IPS-15b (cell line): ENCODE results near the gene SEC31A.
"Not testable (repeated sequence)": the region's sequence is repeated elsewhere in the genome, so short reads cannot be mapped to it uniquely, and the experiment has no call there.

ENCODE experiments used
- H3K27me3 ChIP-seq: one replicate; pipeline ENCODE4 v1.6.1; 2013; ENCODE audit warnings: low read length; ENCODE audit not compliant: control insufficient read depth, insufficient read depth
- H3K36me3 ChIP-seq: one replicate; pipeline ENCODE4 v1.6.1; 2013; ENCODE audit warnings: low read length; ENCODE audit not compliant: control insufficient read depth, insufficient read depth
- H3K4me1 ChIP-seq: one replicate; pipeline ENCODE4 v1.6.1; 2013; ENCODE audit warnings: mild to moderate bottlenecking, low read length; ENCODE audit not compliant: control insufficient read depth, insufficient read depth
- H3K4me3 ChIP-seq: one replicate; pipeline ENCODE4 v1.5.1; 2013; ENCODE audit warnings: low read depth, low read length
- H3K9ac ChIP-seq: one replicate; pipeline ENCODE4 v1.6.1; 2013; ENCODE audit warnings: low read depth, mild to moderate bottlenecking, low read length
- H3K9me3 ChIP-seq: one replicate; pipeline ENCODE4 v1.6.1; 2013; ENCODE audit warnings: mild to moderate bottlenecking, low read length; ENCODE audit not compliant: control insufficient read depth, insufficient read depth

SEC31A gene

GRCh38 chr4:82820689-82821088 is 70.3 kb downstream of the SEC31A start:
- H3K36me3 ChIP-seq, result peaks cover 23% of the 10 kb centered on the region

GRCh38 chr4:82818664-82819662 is 72.0 kb downstream of the SEC31A start:
- H3K36me3 ChIP-seq, result peaks cover 23% of the 10 kb centered on the region
- H3K9ac ChIP-seq, result no peak overlapping the region
- H3K9me3 ChIP-seq, result no peaks in the 10 kb centered on the region

More at GRCh38 chr4:82820689-82821088, 70.3 kb downstream of the SEC31A start:
- Histone ChIP-seq H3K9ac (no peak overlapping the region), H3K4me3 (no peak overlapping the region), H3K4me1 (no peaks in the 10 kb centered on the region), H3K9me3 (no peaks in the 10 kb centered on the region), H3K27me3 (peaks cover 1% of the 10 kb centered on the region)

GRCh38 chr4:82816874-82817273 is 74.1 kb downstream of the SEC31A start:
- H3K4me3 ChIP-seq, H3K9ac ChIP-seq, H3K4me1 ChIP-seq, H3K9me3 ChIP-seq, H3K36me3 ChIP-seq: not testable (repeated sequence)
- H3K27me3 ChIP-seq, result peaks cover 36% of the 10 kb centered on the region

More at GRCh38 chr4:82818664-82819662, 72.0 kb downstream of the SEC31A start:
- H3K4me3 ChIP-seq, result no peak overlapping the region
- peaks cover 18% of the 10 kb centered on the region for H3K27me3 ChIP-seq
- no peaks in the 10 kb centered on the region for H3K4me1 ChIP-seq

GRCh38 chr4:82814034-82814433 is 76.9 kb downstream of the SEC31A start:
- no peak overlapping the region for H3K9ac ChIP-seq
- H3K4me3 ChIP-seq, result no peak overlapping the region
- peaks cover 57% of the 10 kb centered on the region for H3K27me3 ChIP-seq
- no peaks in the 10 kb centered on the region for H3K36me3 ChIP-seq
- no peaks in the 10 kb centered on the region for H3K9me3 ChIP-seq
- H3K4me1 ChIP-seq, result peaks cover 3% of the 10 kb centered on the region

GRCh38 chr4:82811838-82812341 is 79.1 kb downstream of the SEC31A start:
- Histone ChIP-seq H3K4me3 (no peak overlapping the region), H3K36me3 (no peaks in the 10 kb centered on the region), H3K27me3 (peaks cover 74% of the 10 kb centered on the region), H3K4me1 (peaks cover 3% of the 10 kb centered on the region), H3K9me3 (no peaks in the 10 kb centered on the region), H3K9ac (no peak overlapping the region)

GRCh38 chr4:82811392-82811791 is 79.6 kb downstream of the SEC31A start:
- H3K9ac ChIP-seq, result no peak overlapping the region
- H3K36me3 ChIP-seq, result no peaks in the 10 kb centered on the region
- peaks cover 77% of the 10 kb centered on the region for H3K27me3 ChIP-seq

GRCh38 chr4:82810176-82810575 is 80.8 kb downstream of the SEC31A start:
- H3K36me3 ChIP-seq, result no peaks in the 10 kb centered on the region
- H3K27me3 ChIP-seq, result peaks cover 82% of the 10 kb centered on the region
- peaks cover 3% of the 10 kb centered on the region for H3K4me1 ChIP-seq
- H3K4me3 ChIP-seq, result no peak overlapping the region
- no peak overlapping the region for H3K9ac ChIP-seq
- H3K9me3 ChIP-seq, result no peaks in the 10 kb centered on the region

More at GRCh38 chr4:82811392-82811791, 79.6 kb downstream of the SEC31A start:
- Histone ChIP-seq H3K4me1 (peaks cover 3% of the 10 kb centered on the region), H3K9me3 (no peaks in the 10 kb centered on the region), H3K4me3 (no peak overlapping the region)

GRCh38 chr4:82809619-82810018 is 81.3 kb downstream of the SEC31A start:
- no peaks in the 10 kb centered on the region for H3K9me3 ChIP-seq
- peaks cover 83% of the 10 kb centered on the region for H3K27me3 ChIP-seq
- peaks cover 3% of the 10 kb centered on the region for H3K4me1 ChIP-seq
- H3K9ac ChIP-seq, result no peak overlapping the region
- H3K4me3 ChIP-seq, result no peak overlapping the region
- H3K36me3 ChIP-seq, result no peaks in the 10 kb centered on the region

GRCh38 chr4:82803746-82804145 is 87.2 kb downstream of the SEC31A start:
- no peak overlapping the region for H3K9ac ChIP-seq
- H3K4me1 ChIP-seq, result no peaks in the 10 kb centered on the region
- H3K36me3 ChIP-seq, result no peaks in the 10 kb centered on the region
- H3K4me3 ChIP-seq, result no peak overlapping the region
- peaks cover 94% of the 10 kb centered on the region for H3K27me3 ChIP-seq
- H3K9me3 ChIP-seq, result no peaks in the 10 kb centered on the region

GRCh38 chr4:82802911-82803310 is 88.0 kb downstream of the SEC31A start:
- Histone ChIP-seq H3K36me3 (no peaks in the 10 kb centered on the region), H3K4me3 (no peak overlapping the region), H3K4me1 (no peaks in the 10 kb centered on the region), H3K27me3 (peaks cover 95% of the 10 kb centered on the region), H3K9ac (no peak overlapping the region), H3K9me3 (no peaks in the 10 kb centered on the region)

GRCh38 chr4:82801910-82802521 is 88.9 kb downstream of the SEC31A start:
- peaks cover 95% of the 10 kb centered on the region for H3K27me3 ChIP-seq
- H3K9ac ChIP-seq, result no peak overlapping the region

More at GRCh38 chr4:82801910-82802521, 88.9 kb downstream of the SEC31A start:
- no peaks in the 10 kb centered on the region for H3K36me3 ChIP-seq
- H3K4me3 ChIP-seq, result no peak overlapping the region
- no peaks in the 10 kb centered on the region for H3K9me3 ChIP-seq
- peaks cover 2% of the 10 kb centered on the region for H3K4me1 ChIP-seq
